T-helper 1 cell treated with Interleukin-12 subunit alpha and Interleukin-12 subunit beta and Interleukin-4 antibody, amounts not matched to agents 30 μg/mL and 1 μg/mL, for 36 hours (primary cell): ENCODE results near the gene DIAPH1.

Experiments used
- H3K27ac Mint-ChIP-seq: one replicate; pipeline ENCODE4 v1.8.0; 2021; ENCODE audit warnings: mild to moderate bottlenecking, mixed read lengths
- H3K27me3 Mint-ChIP-seq: one replicate; pipeline ENCODE4 v1.8.0; 2021; ENCODE audit warnings: low read depth, mixed read lengths
- H3K36me3 Mint-ChIP-seq: one replicate; pipeline ENCODE4 v1.8.0; 2021; ENCODE audit warnings: low read depth, mixed read lengths
- H3K4me1 Mint-ChIP-seq: one replicate; pipeline ENCODE4 v1.8.0; 2021; ENCODE audit warnings: low read depth, mixed read lengths
- H3K4me3 Mint-ChIP-seq: one replicate; pipeline ENCODE4 v1.8.0; 2021; ENCODE audit warnings: mild to moderate bottlenecking, moderate library complexity, mixed read lengths
- H3K9me3 Mint-ChIP-seq: one replicate; pipeline ENCODE4 v1.8.0; 2021; ENCODE audit warnings: mixed read lengths

DIAPH1 gene

GRCh38 chr5:141649056-141649688, 30.4 kb upstream of the DIAPH1 start:
- peaks cover 13% of the 10 kb centered on the region for H3K36me3 Mint-ChIP-seq
- no peak overlapping the region for H3K4me3 Mint-ChIP-seq
- H3K9me3 Mint-ChIP-seq, result no peaks in the 10 kb centered on the region
- no peak overlapping the region for H3K27ac Mint-ChIP-seq
- H3K4me1 Mint-ChIP-seq, result peaks cover 25% of the 10 kb centered on the region
- H3K27me3 Mint-ChIP-seq, result peaks cover 3% of the 10 kb centered on the region

DNA sequence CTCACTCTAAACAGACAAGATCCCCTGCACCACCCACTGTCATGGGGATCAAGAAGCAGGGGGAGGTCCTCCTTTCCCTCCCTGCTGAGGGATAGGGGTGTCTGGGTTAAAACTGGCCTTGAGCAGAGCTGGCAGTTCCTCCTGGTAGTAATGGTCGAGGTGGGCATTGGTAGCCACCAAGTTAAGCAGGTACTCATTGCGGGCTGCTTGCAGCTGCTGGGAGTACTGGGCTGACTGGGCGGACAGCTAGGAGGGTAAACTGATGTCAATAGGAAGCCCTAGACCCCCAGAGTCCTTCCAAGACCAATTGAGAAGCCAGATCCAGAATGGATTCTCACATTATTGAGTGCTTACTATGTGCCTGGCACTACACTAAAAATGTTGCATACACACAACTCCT, 29.1 kb upstream of the DIAPH1 start:
- H3K27me3 Mint-ChIP-seq, result peaks cover 3% of the 10 kb centered on the region
- H3K4me3 Mint-ChIP-seq, result no peak overlapping the region
- H3K9me3 Mint-ChIP-seq, result no peaks in the 10 kb centered on the region
- H3K4me1 Mint-ChIP-seq, result peaks cover 25% of the 10 kb centered on the region
- H3K36me3 Mint-ChIP-seq, result peaks cover 13% of the 10 kb centered on the region
- H3K27ac Mint-ChIP-seq, result no peak overlapping the region

DNA sequence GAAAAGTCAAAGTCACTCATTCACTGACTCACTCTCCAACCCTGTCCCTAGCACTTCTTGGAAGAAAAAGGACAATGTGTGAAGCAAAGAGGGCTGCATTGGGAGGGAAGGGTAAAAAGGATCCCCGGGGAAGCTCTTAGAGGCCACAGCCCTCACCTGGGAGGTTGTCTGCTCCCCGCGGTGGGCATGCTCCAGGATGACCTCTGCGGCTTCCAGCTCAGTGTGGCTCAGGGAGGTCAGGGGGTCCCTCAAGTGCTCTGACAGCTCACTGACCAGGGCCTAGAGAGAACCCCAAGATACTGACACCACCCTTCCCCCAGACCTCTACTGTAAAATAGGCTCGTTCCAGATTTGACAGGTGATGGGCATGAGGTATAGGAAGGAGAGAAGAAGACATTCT, 28.4 kb upstream of the DIAPH1 start:
- Mint-ChIP-seq H3K27me3 (peaks cover 3% of the 10 kb centered on the region), H3K9me3 (no peaks in the 10 kb centered on the region), H3K27ac (no peak overlapping the region), H3K4me1 (peaks cover 24% of the 10 kb centered on the region), H3K36me3 (peaks cover 15% of the 10 kb centered on the region), H3K4me3 (no peak overlapping the region)

- Mint-ChIP-seq H3K36me3 (peaks cover 22% of the 10 kb centered on the region), H3K4me1 (peaks cover 31% of the 10 kb centered on the region), H3K9me3 (no peaks in the 10 kb centered on the region), H3K27ac (no peak overlapping the region), H3K4me3 (no peak overlapping the region), H3K27me3 (no peaks in the 10 kb centered on the region)
Observed at GRCh38 chr5:141646026-141646425, 27.2 kb upstream of the DIAPH1 start.

GRCh38 chr5:141641634-141642267, 23.0 kb upstream of the DIAPH1 start:
- Mint-ChIP-seq H3K27me3 (no peaks in the 10 kb centered on the region), H3K36me3 (peaks cover 23% of the 10 kb centered on the region), H3K4me1 (peaks cover 26% of the 10 kb centered on the region), H3K9me3 (no peaks in the 10 kb centered on the region), H3K4me3 (no peak overlapping the region), H3K27ac (peak overlapping the region; percentile 35)

DNA sequence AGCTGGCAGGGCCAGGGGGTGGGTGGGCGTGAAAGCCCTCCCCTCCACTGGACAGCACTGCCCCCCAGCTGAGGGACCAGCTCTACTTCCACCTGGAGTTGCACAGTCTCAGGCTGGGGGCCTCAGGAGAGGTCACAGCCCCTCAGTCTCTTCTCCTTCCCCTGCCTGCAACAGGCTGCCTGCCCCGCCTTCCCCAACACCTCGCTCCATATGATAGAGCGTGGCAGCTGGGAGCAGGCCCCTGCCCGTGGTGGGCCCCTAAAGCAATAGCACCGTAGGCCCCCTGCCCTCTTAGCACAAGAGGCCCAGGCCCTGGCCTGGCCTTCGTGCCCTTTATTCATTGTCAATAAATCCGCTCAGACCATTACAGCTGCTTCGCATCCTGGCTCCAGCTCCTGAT, 21.9 kb upstream of the DIAPH1 start:
- Mint-ChIP-seq H3K27me3 (no peaks in the 10 kb centered on the region), H3K4me3 (no peak overlapping the region), H3K36me3 (peaks cover 19% of the 10 kb centered on the region), H3K27ac (no peak overlapping the region), H3K9me3 (no peaks in the 10 kb centered on the region), H3K4me1 (peaks cover 32% of the 10 kb centered on the region)

GRCh38 chr5:141640051-141640415, 21.2 kb upstream of the DIAPH1 start:
- H3K27ac Mint-ChIP-seq, result no peak overlapping the region
- peaks cover 35% of the 10 kb centered on the region for H3K4me1 Mint-ChIP-seq
- H3K36me3 Mint-ChIP-seq, result peaks cover 19% of the 10 kb centered on the region
- H3K9me3 Mint-ChIP-seq, result no peaks in the 10 kb centered on the region
- H3K4me3 Mint-ChIP-seq, result no peak overlapping the region
- no peaks in the 10 kb centered on the region for H3K27me3 Mint-ChIP-seq

- Mint-ChIP-seq H3K36me3 (peaks cover 17% of the 10 kb centered on the region), H3K27me3 (no peaks in the 10 kb centered on the region), H3K27ac (no peak overlapping the region), H3K4me1 (peaks cover 38% of the 10 kb centered on the region), H3K9me3 (no peaks in the 10 kb centered on the region), H3K4me3 (no peak overlapping the region)
Observed at GRCh38 chr5:141639357-141640050, 20.7 kb upstream of the DIAPH1 start.

DNA sequence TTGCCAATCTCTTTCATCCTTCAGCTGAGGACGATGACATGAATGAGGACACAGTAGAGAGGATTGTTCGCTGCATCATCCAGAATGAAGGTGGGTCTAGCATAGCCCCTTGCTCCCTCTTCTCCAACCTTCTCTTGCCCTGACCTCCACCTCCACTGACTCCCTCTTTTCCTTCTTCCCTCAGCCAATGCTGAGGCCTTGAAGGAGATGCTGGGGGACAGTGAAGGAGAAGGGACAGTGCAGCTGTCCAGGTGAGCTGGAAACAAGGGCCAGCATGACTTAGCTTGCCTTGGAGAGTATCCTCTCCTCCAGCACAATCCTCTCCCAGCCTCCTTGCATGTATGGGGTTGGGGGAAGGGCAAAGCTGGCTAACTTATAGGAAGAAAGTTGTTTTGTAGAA, 20.0 kb upstream of the DIAPH1 start:
- H3K36me3 Mint-ChIP-seq, result peaks cover 21% of the 10 kb centered on the region
- peak overlapping the region; percentile 89 for H3K27ac Mint-ChIP-seq
- no peaks in the 10 kb centered on the region for H3K27me3 Mint-ChIP-seq
- peak overlapping the region; percentile 90 for H3K4me3 Mint-ChIP-seq
- no peaks in the 10 kb centered on the region for H3K9me3 Mint-ChIP-seq
- peaks cover 43% of the 10 kb centered on the region for H3K4me1 Mint-ChIP-seq

GRCh38 chr5:141637767-141638419, 19.1 kb upstream of the DIAPH1 start:
- no peaks in the 10 kb centered on the region for H3K27me3 Mint-ChIP-seq
- peak overlapping the region; percentile 90 for H3K4me3 Mint-ChIP-seq
- peaks cover 21% of the 10 kb centered on the region for H3K36me3 Mint-ChIP-seq
- H3K4me1 Mint-ChIP-seq, result peaks cover 44% of the 10 kb centered on the region
- no peaks in the 10 kb centered on the region for H3K9me3 Mint-ChIP-seq
- peak overlapping the region; percentile 89 for H3K27ac Mint-ChIP-seq

GRCh38 chr5:141637123-141637766, 18.4 kb upstream of the DIAPH1 start:
- peak overlapping the region; percentile 89 for H3K27ac Mint-ChIP-seq
- no peaks in the 10 kb centered on the region for H3K27me3 Mint-ChIP-seq
- peaks cover 20% of the 10 kb centered on the region for H3K36me3 Mint-ChIP-seq
- H3K4me1 Mint-ChIP-seq, result peaks cover 46% of the 10 kb centered on the region
- H3K9me3 Mint-ChIP-seq, result no peaks in the 10 kb centered on the region
- peak overlapping the region; percentile 90 for H3K4me3 Mint-ChIP-seq

GRCh38 chr5:141636413-141637122, 17.8 kb upstream of the DIAPH1 start, which contains the start of the genes HDAC3 and RELL2:
Gene HDAC3 (minus strand): TSS chr5:141636849. CDS start chr5:141636790, 59 bp downstream.
Gene RELL2 (plus strand): TSS chr5:141636997. CDS start chr5:141638226, 1,229 bp downstream.
- Mint-ChIP-seq H3K36me3 (peaks cover 16% of the 10 kb centered on the region), H3K4me1 (peaks cover 39% of the 10 kb centered on the region), H3K9me3 (no peaks in the 10 kb centered on the region), H3K27ac (peak within 1 kb of the TSS; percentile 89), H3K4me3 (peak within 1 kb of the TSS; percentile 90), H3K27me3 (no peaks in the 10 kb centered on the region)

- H3K9me3 Mint-ChIP-seq, result no peaks in the 10 kb centered on the region
- H3K4me3 Mint-ChIP-seq, result peak overlapping the region; percentile 90
- peak overlapping the region; percentile 75 for H3K27ac Mint-ChIP-seq
- peaks cover 35% of the 10 kb centered on the region for H3K4me1 Mint-ChIP-seq
- no peaks in the 10 kb centered on the region for H3K27me3 Mint-ChIP-seq
- peaks cover 12% of the 10 kb centered on the region for H3K36me3 Mint-ChIP-seq
Observed at GRCh38 chr5:141636106-141636412, 17.3 kb upstream of the DIAPH1 start.

GRCh38 chr5:141635646-141636045, 16.8 kb upstream of the DIAPH1 start:
- peaks cover 8% of the 10 kb centered on the region for H3K36me3 Mint-ChIP-seq
- no peaks in the 10 kb centered on the region for H3K27me3 Mint-ChIP-seq
- no peak overlapping the region for H3K27ac Mint-ChIP-seq
- H3K9me3 Mint-ChIP-seq, result no peaks in the 10 kb centered on the region
- H3K4me1 Mint-ChIP-seq, result peaks cover 34% of the 10 kb centered on the region
- peak overlapping the region; percentile 90 for H3K4me3 Mint-ChIP-seq
